Stimulated activated naive CD8-positive, alpha-beta T cell treated with anti-CD3 and anti-CD28 coated beads, Interleukin-15, Interleukin-2, amounts not matched to agents 100 U/mL and 50 U/mL, for 24 hours (primary cell): Measurements from ENCODE around the gene TH.

Experiments used
- ATAC-seq: fragments of 150-1000 bp; cut with Tn5 transposase; one replicate; pipeline ENCODE4 v1.10.0; 2021
- DNase-seq: peaks from one replicate; pipeline ENCODE4 v3.0.0; 2021

TH gene

GRCh38 chr11:2142300-2142759 is 29.3 kb downstream of the TH start:
- DNase-seq (no peak), ATAC-seq (no peak)

- DNase-seq: no peak
- ATAC-seq: no peak
Observed at GRCh38 chr11:2140411-2141400, 30.9 kb downstream of the TH start.

GRCh38 chr11:2139621-2140337 is 31.8 kb downstream of the TH start:
- DNase-seq: no peak
- no peak for ATAC-seq

GRCh38 chr11:2139123-2139521 is 32.5 kb downstream of the TH start, which contains the start of gene IGF2:
Gene IGF2 (minus strand): TSS chr11:2139389. CDS start chr11:2135523, 3,866 bp downstream.
- ATAC-seq (no peak), DNase-seq (no peak)

- DNase-seq (no peak), ATAC-seq (no peak)
Observed at GRCh38 chr11:2138431-2139122, 33.0 kb downstream of the TH start.

- ATAC-seq: no peak
Observed at GRCh38 chr11:2138068-2138430, 33.6 kb downstream of the TH start.

GRCh38 chr11:2137202-2138067 is 34.2 kb downstream of the TH start:
- DNase-seq (no peak), ATAC-seq (no peak)

More at GRCh38 chr11:2138068-2138430, 33.6 kb downstream of the TH start:
- DNase-seq: no peak

GRCh38 chr11:2136952-2137201 is 34.7 kb downstream of the TH start:
- no peak for DNase-seq

GRCh38 chr11:2136209-2136951 is 35.2 kb downstream of the TH start:
- ATAC-seq (no peak), DNase-seq (no peak)

More at GRCh38 chr11:2136952-2137201, 34.7 kb downstream of the TH start:
- no peak for ATAC-seq

- ATAC-seq: no peak
- no peak for DNase-seq
Observed at GRCh38 chr11:2135648-2136201, 35.9 kb downstream of the TH start.

GRCh38 chr11:2135018-2135569 is 36.5 kb downstream of the TH start:
- ATAC-seq (no peak), DNase-seq (no peak)

- ATAC-seq (no peak), DNase-seq (no peak)
Observed at GRCh38 chr11:2134022-2135010, 37.3 kb downstream of the TH start.

GRCh38 chr11:2133241-2134021 is 38.2 kb downstream of the TH start:
- no peak for ATAC-seq

GRCh38 chr11:2132874-2133240 is 38.8 kb downstream of the TH start:
- no peak for DNase-seq

More at GRCh38 chr11:2133241-2134021, 38.2 kb downstream of the TH start:
- no peak for DNase-seq

GRCh38 chr11:2132246-2132645 is 39.4 kb downstream of the TH start:
- no peak for ATAC-seq
- DNase-seq: no peak

More at GRCh38 chr11:2132874-2133240, 38.8 kb downstream of the TH start:
- no peak for ATAC-seq

- DNase-seq: no peak
- ATAC-seq: no peak
Observed at GRCh38 chr11:2131371-2132236, 40.0 kb downstream of the TH start.

GRCh38 chr11:2130881-2131352 is 40.7 kb downstream of the TH start:
- DNase-seq (no peak), ATAC-seq (no peak)
